Left lung (tissue), 10 donors: ENCODE measurements around the gene APOBEC4. TPM values are rescaled to one million over a fixed set of nuclear protein-coding genes. Genes with fewer than 3 reads are reported as not detected.

ENCODE experiments used
- ATAC-seq: fragments of 200-7000 bp; cut with Tn5 transposase; one replicate; pipeline ENCODE4 v1.9.1; 2020; ENCODE audit warnings: moderate library complexity
- DNase-seq, 4 donors: peaks; one replicate each; pipeline ENCODE4 v3.0.0-alpha.2; 2013 to 2020
- H3K27ac ChIP-seq, 2 donors: fragments of 200-600 bp; sonication (generic) in 1 of 2; one replicate each; pipeline versions ENCODE4 v1.5.0 to v1.8.0; 2020 to 2021
- H3K27me3 ChIP-seq, 2 donors: fragments of 200-600 bp; sonication (generic) in 1 of 2; one replicate each; pipeline versions ENCODE4 v1.5.0 to v1.8.0; 2020 to 2021
- H3K36me3 ChIP-seq, 2 donors: fragments of 200-600 bp; sonication (generic) in 1 of 2; one replicate each; pipeline versions ENCODE4 v1.5.0 to v1.8.0; 2020 to 2021
- H3K4me1 ChIP-seq, 2 donors: fragments of 200-600 bp; one replicate each; pipeline ENCODE4 v1.8.0; 2021
- H3K4me3 ChIP-seq, 2 donors: fragments of 200-600 bp; sonication (generic) in 1 of 2; one replicate each; pipeline versions ENCODE4 v1.5.0 to v1.8.0; 2020 to 2021; ENCODE audit warnings: mild to moderate bottlenecking in 1 of 2
- H3K9me3 ChIP-seq, 2 donors: fragments of 200-600 bp; sonication (generic) in 1 of 2; one replicate each; pipeline versions ENCODE4 v1.5.0 to v1.8.0; 2020 to 2021
- intact Hi-C, 2 donors: fragments of 100-400 bp; cut with DNase I; formaldehyde crosslinking; loops; one replicate each; pipeline versions ENCODE4 v1.11.2 to v1.14.2; 2022
- polyA plus RNA-seq, 6 donors: library from polyadenylated mRNA; unstranded; fragments of 120-200 nt; gene quantifications; one replicate each; pipeline ENCODE4 v1.2.1, GENCODE V29; 2013; ENCODE audit not compliant: insufficient read length in 6 of 6
- total RNA-seq, 2 donors: library from RNA; stranded (reverse); fragmentation: NEBNext Ultra II Directional; extraction: Animal tissue kit (Norgen Biotek cat#: 25700); gene quantifications; one replicate each; pipeline ENCODE4 v1.2.1, GENCODE V29; 2021
- TF ChIP-seq, protein P1 (sequence below), 2 donors: fragments of 200-600 bp; sonication (generic) in 1 of 2; IDR thresholded peaks; one replicate each; pipeline versions ENCODE4 v1.5.0 to v1.8.0; 2021; ENCODE audit warnings: antibody characterized with exemption in 2 of 2
- donor health status: DM: no; HTN: yes; CAD: no.
- donor health status: DM: no; HTN: no; CAD: no.

The APOBEC4 gene
- total and polyA plus RNA-seq, 8 donors: 0.26 to 2.2 (median 0.98) TPM

DNA sequence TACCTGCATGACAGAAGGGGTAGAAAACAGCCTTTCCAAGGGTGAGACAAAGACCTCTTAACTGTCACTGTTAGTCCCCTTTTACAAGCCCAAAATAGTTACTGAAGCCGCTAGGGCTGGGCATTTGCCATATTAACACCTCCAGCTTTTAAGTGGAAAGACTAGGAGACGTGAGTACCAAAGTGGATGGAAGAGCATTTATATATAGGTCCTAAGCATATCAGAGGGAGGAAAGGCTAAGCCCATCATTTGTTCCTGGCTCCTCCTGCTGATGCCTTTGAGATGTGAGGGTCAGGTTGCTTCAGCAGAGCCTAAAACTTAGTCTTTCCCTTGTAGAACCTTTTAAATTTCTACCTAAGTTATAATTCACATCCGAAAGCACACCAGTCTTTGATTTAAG is 25.7 kb upstream of the APOBEC4 start:
- TF ChIP-seq, protein P1, sequence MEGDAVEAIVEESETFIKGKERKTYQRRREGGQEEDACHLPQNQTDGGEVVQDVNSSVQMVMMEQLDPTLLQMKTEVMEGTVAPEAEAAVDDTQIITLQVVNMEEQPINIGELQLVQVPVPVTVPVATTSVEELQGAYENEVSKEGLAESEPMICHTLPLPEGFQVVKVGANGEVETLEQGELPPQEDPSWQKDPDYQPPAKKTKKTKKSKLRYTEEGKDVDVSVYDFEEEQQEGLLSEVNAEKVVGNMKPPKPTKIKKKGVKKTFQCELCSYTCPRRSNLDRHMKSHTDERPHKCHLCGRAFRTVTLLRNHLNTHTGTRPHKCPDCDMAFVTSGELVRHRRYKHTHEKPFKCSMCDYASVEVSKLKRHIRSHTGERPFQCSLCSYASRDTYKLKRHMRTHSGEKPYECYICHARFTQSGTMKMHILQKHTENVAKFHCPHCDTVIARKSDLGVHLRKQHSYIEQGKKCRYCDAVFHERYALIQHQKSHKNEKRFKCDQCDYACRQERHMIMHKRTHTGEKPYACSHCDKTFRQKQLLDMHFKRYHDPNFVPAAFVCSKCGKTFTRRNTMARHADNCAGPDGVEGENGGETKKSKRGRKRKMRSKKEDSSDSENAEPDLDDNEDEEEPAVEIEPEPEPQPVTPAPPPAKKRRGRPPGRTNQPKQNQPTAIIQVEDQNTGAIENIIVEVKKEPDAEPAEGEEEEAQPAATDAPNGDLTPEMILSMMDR (IDR thresholded peaks at IDR 0.05): no peak
- H3K27ac ChIP-seq: no peak overlapping the region
- H3K4me3 ChIP-seq: no peak overlapping the region
- no peaks in the 10 kb centered on the region for H3K4me1 ChIP-seq
- intact Hi-C loops: no loop called here
- no peaks in the 10 kb centered on the region for H3K27me3 ChIP-seq
- H3K9me3 ChIP-seq: peaks cover 0 to 3% of the 10 kb centered on the region in 2 donors
- no peaks in the 10 kb centered on the region for H3K36me3 ChIP-seq
- no peak for ATAC-seq
- DNase-seq: no peak

DNA sequence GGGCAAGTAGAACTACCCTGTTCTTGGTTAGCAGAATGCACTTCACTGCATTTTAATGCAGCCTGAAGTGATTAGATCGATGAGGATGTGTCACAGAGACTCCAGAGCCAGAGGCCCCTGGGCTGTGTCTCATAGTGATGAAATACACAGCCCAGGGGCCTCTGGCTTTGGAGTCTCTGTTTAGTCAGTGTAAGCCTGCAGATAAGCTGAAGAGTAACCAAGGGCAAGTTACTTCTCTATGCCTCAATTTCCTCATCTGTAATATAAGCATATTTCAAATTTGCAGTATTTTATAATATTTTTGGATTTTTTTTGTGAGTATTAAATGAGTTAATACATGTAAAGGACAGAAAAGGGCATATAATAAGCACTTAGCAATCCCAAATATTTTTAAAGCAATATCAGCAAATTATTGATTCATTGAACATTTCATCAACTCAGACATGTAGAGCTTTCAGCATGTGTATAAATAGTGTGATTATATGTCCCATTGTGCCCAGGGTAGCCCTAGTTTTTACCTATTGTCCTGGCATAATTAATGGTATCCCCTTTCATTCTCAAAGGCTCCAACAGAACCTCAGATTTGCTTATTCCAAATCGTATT is 23.6 kb upstream of the APOBEC4 start:
- H3K4me3 ChIP-seq: no peak overlapping the region
- no peak overlapping the region for H3K27ac ChIP-seq
- no peaks in the 10 kb centered on the region for H3K36me3 ChIP-seq
- ATAC-seq (no peak), DNase-seq (no peak)
- peaks cover 0 to 3% of the 10 kb centered on the region in 2 donors for H3K9me3 ChIP-seq
- intact Hi-C loops: no loop called here
- TF ChIP-seq, protein P1 (IDR thresholded peaks at IDR 0.05): no peak
- H3K4me1 ChIP-seq: no peaks in the 10 kb centered on the region
- H3K27me3 ChIP-seq: no peaks in the 10 kb centered on the region

DNA sequence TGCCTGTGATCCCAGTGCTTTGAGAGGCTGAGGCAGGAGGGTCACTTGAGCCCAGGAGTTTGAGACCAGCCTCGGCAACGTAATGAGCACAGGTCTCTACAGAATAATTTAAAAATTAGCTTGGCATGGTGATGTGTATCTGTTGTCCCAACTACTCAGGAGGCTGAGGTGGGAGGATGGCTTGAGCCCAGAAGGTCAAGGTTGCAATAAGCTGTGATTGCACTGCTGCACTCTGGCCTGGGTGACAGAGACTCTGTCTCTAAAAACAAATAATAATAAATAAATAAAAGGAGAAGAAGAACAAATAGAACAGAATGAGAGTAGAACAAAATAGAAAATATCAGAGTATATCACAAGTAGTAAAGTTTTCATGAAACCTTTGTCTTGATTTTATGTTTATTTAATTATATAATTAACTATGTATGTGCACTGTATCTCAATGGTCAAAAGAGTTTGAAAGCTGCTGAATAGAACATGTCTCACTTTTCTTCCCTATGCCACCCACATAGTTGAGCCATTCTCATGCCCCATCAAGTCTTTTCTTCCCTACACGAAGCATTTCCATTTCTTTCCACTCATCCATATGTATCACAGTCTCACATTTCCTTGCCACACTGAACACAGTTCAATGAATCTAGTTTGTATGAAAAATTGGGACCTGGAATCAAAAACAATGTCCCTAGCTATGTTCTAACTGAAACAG is 22.9 kb upstream of the APOBEC4 start:
- no peaks in the 10 kb centered on the region for H3K27me3 ChIP-seq
- intact Hi-C loops: no loop called here

DNA sequence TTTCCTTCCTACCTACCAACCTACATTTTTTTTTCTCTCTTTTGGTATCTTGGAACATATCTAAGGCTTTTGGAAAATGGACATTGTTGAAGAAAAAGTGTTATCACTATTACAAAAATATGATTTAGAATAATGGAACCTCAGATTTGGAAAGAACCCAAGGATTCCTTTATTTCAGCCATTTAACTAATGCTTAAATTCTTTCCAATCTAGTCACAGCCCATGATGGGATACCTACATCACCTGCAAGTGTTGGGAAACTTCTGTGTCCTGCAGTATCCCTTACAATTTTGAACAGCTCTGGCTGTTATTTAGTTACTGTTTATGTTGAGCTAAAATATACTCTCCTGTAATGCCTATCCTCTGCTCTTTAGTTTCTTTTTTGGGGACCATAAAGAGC is 22.3 kb upstream of the APOBEC4 start:
- TF ChIP-seq, protein P1 (IDR thresholded peaks at IDR 0.05): no peak
- ATAC-seq: no peak
- no peaks in the 10 kb centered on the region for H3K4me1 ChIP-seq
- no peaks in the 10 kb centered on the region for H3K27me3 ChIP-seq
- H3K36me3 ChIP-seq: no peaks in the 10 kb centered on the region
- DNase-seq: no peak
- peaks cover 0 to 9% of the 10 kb centered on the region in 2 donors for H3K9me3 ChIP-seq
- no peak overlapping the region for H3K4me3 ChIP-seq
- intact Hi-C loops: no loop called here
- H3K27ac ChIP-seq: no peak overlapping the region

More for the DNA sequence above, 22.9 kb upstream of the APOBEC4 start:
- Histone ChIP-seq H3K9me3 (peaks cover 0 to 9% of the 10 kb centered on the region in 2 donors), H3K4me1 (no peaks in the 10 kb centered on the region), H3K36me3 (no peaks in the 10 kb centered on the region), H3K4me3 (no peak overlapping the region), H3K27ac (no peak overlapping the region)
- DNase-seq (no peak), ATAC-seq (no peak)
- TF ChIP-seq, protein P1 (IDR thresholded peaks at IDR 0.05): no peak

DNA sequence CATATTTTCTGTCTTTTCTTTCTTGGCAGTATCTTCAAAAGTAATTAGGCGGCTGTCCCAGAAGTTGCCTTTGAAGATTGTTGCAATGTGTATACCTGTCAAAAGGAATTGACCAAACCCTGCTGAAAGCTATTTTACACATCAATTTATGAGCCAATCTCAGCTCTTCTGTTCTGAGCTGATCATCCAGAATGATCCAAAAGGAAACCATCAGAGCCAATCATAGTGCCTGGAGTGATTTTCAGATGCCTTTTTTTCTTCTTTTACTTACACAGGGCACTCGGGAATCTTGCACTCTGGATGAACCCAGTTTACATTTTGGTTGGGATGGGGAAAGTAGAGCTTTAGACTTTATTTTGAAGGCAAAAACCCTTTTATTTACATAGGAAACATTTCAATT is 21.8 kb upstream of the APOBEC4 start:
- Histone ChIP-seq H3K27ac (no peak overlapping the region), H3K27me3 (no peaks in the 10 kb centered on the region), H3K4me3 (no peak overlapping the region), H3K9me3 (peaks cover 0 to 9% of the 10 kb centered on the region in 2 donors), H3K4me1 (no peaks in the 10 kb centered on the region), H3K36me3 (no peaks in the 10 kb centered on the region)
- no peak for DNase-seq
- intact Hi-C loops: no loop called here
- ATAC-seq: no peak
- TF ChIP-seq, protein P1 (IDR thresholded peaks at IDR 0.05): no peak
